Loucy (cell line): ENCODE results near the gene ADAM23.
A peak's percentile ranks its signal among the peaks of the same experiment; 100 is the strongest.

Experiments
- H2AFZ ChIP-seq: fragments of 200-600 bp; sonication (generic); 2 replicates; pipeline ENCODE4 v1.6.0; 2016; ENCODE audit warnings: antibody characterized with exemption, mild to moderate bottlenecking, low read length, moderate library complexity
- H3F3A ChIP-seq: fragments of 200-600 bp; 2 replicates; pipeline ENCODE4 v1.6.0; 2016; ENCODE audit warnings: antibody characterized with exemption, low read depth, mild to moderate bottlenecking
- H3K27me3 ChIP-seq: fragments of 200-600 bp; sonication (generic); 2 replicates; pipeline ENCODE4 v1.6.1; 2014; ENCODE audit warnings: low read length, mild to moderate bottlenecking; ENCODE audit not compliant: insufficient read depth, poor library complexity, severe bottlenecking
- H3K36me3 ChIP-seq: fragments of 200-600 bp; sonication (generic); 2 replicates; pipeline ENCODE4 v1.6.1; 2016; ENCODE audit warnings: low read length; ENCODE audit not compliant: insufficient read depth
- H3K4me1 ChIP-seq: fragments of 200-600 bp; sonication (generic); 2 replicates; pipeline ENCODE4 v1.5.1; 2014; ENCODE audit warnings: low read length, mild to moderate bottlenecking; ENCODE audit not compliant: insufficient read depth, poor library complexity, severe bottlenecking
- H3K4me2 ChIP-seq: fragments of 200-600 bp; sonication (generic); 2 replicates; pipeline ENCODE4 v1.6.0; 2014; ENCODE audit warnings: antibody characterized with exemption, low read length, low read depth, mild to moderate bottlenecking; ENCODE audit not compliant: poor library complexity, severe bottlenecking
- H3K4me3 ChIP-seq: fragments of 200-600 bp; sonication (generic); 2 replicates; pipeline ENCODE4 v1.5.1; 2014; ENCODE audit warnings: low read length, mild to moderate bottlenecking, mixed read lengths; ENCODE audit not compliant: poor library complexity, severe bottlenecking
- H3K79me2 ChIP-seq: fragments of 200-600 bp; sonication (generic); 2 replicates; pipeline ENCODE4 v1.6.1; 2014; ENCODE audit warnings: low read length; ENCODE audit not compliant: insufficient read depth
- H3K9ac ChIP-seq: fragments of 200-600 bp; sonication (generic); 2 replicates; pipeline ENCODE4 v1.6.0; 2014; ENCODE audit warnings: mild to moderate bottlenecking, low read depth, low read length, moderate library complexity; ENCODE audit not compliant: poor library complexity, severe bottlenecking
- H3K9me2 ChIP-seq: fragments of 200-600 bp; sonication (generic); replicated peaks from 2 replicates; pipeline ENCODE4 v1.6.1; 2016; ENCODE audit warnings: low read depth, low read length, mixed read lengths
- H3K9me3 ChIP-seq: fragments of 200-600 bp; sonication (generic); 2 replicates; pipeline ENCODE4 v1.6.1; 2014; ENCODE audit warnings: mild to moderate bottlenecking, antibody characterized with exemption, low read length, low read depth; ENCODE audit not compliant: insufficient read depth
- H4K20me1 ChIP-seq: fragments of 200-600 bp; sonication (generic); 2 replicates; pipeline ENCODE4 v1.6.0; 2014; ENCODE audit warnings: antibody characterized with exemption, low read length, mild to moderate bottlenecking; ENCODE audit not compliant: insufficient read depth, poor library complexity, severe bottlenecking
- EZH2phosphoT487 ChIP-seq: fragments of 200-600 bp; IDR thresholded peaks from 2 replicates; pipeline ENCODE4 v1.6.1; 2018; ENCODE audit warnings: antibody characterized with exemption, mild to moderate bottlenecking, moderate library complexity, borderline replicate concordance
- TF ChIP-seq, protein P1 (sequence below): fragments of 200-600 bp; sonication (generic); conservative IDR thresholded peaks from 2 replicates; pipeline ENCODE4 v1.5.1; 2014; ENCODE audit warnings: mild to moderate bottlenecking, antibody characterized with exemption, low read length

The ADAM23 gene

DNA sequence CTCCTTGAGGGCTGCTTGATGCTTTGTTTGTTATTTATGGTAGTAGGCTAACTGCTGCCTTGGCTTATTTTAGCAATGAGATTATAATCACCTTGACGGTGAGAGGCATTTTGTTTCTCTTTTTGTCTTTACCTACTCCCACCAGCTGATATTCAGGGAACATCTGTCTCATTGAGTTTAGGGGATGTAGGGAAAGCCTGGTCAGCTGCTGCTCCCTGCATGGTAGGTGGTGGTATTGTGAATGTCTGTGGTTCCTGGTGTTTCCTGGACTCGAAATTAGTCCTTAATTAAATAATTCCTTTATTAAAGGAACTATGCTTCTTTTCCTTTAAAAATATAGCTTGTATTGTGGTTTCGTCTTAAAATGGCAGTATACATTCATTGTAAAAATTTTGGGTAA lies 77.8 kb downstream of the ADAM23 start:
- Histone ChIP-seq H3K4me1 (peaks cover 33% of the 10 kb centered on the region), H3K9ac (no peak overlapping the region), H4K20me1 (no peaks in the 10 kb centered on the region), H3K4me2 (peak overlapping the region; percentile 44), H3F3A (no peaks in the 10 kb centered on the region), H3K9me3 (no peaks in the 10 kb centered on the region), H3K79me2 (no peaks in the 10 kb centered on the region), H3K4me3 (peak overlapping the region; percentile 9), H3K27me3 (no peaks in the 10 kb centered on the region), H3K9me2 (no peaks in the 10 kb centered on the region), H2AFZ (no peak overlapping the region), H3K36me3 (no peaks in the 10 kb centered on the region)
- TF ChIP-seq, protein P1, sequence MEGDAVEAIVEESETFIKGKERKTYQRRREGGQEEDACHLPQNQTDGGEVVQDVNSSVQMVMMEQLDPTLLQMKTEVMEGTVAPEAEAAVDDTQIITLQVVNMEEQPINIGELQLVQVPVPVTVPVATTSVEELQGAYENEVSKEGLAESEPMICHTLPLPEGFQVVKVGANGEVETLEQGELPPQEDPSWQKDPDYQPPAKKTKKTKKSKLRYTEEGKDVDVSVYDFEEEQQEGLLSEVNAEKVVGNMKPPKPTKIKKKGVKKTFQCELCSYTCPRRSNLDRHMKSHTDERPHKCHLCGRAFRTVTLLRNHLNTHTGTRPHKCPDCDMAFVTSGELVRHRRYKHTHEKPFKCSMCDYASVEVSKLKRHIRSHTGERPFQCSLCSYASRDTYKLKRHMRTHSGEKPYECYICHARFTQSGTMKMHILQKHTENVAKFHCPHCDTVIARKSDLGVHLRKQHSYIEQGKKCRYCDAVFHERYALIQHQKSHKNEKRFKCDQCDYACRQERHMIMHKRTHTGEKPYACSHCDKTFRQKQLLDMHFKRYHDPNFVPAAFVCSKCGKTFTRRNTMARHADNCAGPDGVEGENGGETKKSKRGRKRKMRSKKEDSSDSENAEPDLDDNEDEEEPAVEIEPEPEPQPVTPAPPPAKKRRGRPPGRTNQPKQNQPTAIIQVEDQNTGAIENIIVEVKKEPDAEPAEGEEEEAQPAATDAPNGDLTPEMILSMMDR, result no peak
- TF ChIP-seq EZH2phosphoT487, result no peak

DNA sequence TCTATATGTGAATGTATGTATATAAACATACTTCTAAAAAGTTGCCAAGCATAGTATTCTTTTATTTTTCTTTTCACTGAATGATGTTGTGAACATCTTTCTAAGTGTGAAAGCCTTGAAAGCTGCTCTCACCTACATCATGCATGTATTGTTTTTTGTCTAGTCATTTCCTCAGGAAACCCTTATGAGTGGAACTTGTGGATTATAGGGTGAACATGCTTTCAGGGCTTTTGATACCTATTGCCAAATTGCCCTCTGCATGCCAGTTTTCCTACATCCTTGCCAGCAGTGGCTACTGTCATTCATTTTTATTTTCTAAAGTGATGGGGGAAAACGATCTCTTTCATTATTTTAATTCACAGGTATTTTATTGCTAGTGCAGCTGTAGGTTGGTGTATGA lies 78.3 kb downstream of the ADAM23 start:
- H3K4me3 ChIP-seq, result peak overlapping the region; percentile 9
- H3K9me3 ChIP-seq, result no peaks in the 10 kb centered on the region
- no peaks in the 10 kb centered on the region for H3K9me2 ChIP-seq
- H3F3A ChIP-seq, result no peaks in the 10 kb centered on the region
- H3K36me3 ChIP-seq, result no peaks in the 10 kb centered on the region
- H4K20me1 ChIP-seq, result no peaks in the 10 kb centered on the region
- no peak for TF ChIP-seq EZH2phosphoT487
- TF ChIP-seq, protein P1, result no peak
- H3K27me3 ChIP-seq, result no peaks in the 10 kb centered on the region
- H3K79me2 ChIP-seq, result no peaks in the 10 kb centered on the region
- peak overlapping the region; percentile 44 for H3K4me2 ChIP-seq
- no peak overlapping the region for H2AFZ ChIP-seq
- peaks cover 33% of the 10 kb centered on the region for H3K4me1 ChIP-seq
- no peak overlapping the region for H3K9ac ChIP-seq

DNA sequence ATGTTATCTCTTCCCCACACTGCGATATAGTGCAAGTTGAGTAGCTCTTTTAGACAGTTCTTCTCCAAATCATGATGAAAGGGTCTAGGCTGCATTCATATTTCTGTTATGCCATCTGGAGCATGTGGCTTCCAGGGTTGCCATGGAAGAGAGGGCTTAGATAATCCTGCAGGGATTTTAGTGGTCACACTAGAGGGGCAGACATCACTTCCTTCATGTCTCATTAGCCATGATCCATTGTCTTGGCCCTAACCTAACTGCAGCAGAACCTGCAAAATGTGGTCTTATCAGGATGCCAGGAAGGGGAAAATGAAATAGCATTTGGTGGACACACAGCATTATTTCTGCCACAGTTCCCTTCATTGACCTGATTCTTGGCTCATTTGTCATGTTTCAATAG lies 83.1 kb downstream of the ADAM23 start:
- Histone ChIP-seq H3K4me2 (no peak overlapping the region), H3K36me3 (no peaks in the 10 kb centered on the region), H3K9me3 (no peaks in the 10 kb centered on the region), H3K9ac (no peak overlapping the region), H3K4me1 (peaks cover 21% of the 10 kb centered on the region), H3F3A (no peaks in the 10 kb centered on the region), H3K27me3 (no peaks in the 10 kb centered on the region), H3K4me3 (no peak overlapping the region), H2AFZ (no peak overlapping the region), H3K79me2 (no peaks in the 10 kb centered on the region), H3K9me2 (no peaks in the 10 kb centered on the region), H4K20me1 (no peaks in the 10 kb centered on the region)
- TF ChIP-seq EZH2phosphoT487, result no peak
- TF ChIP-seq, protein P1, result no peak
